Panc1 (cell line): ENCODE data around the gene SV2B. TPM values are rescaled to one million over a fixed set of nuclear protein-coding genes. Genes with fewer than 3 reads are reported as not detected.

Experiments used
- ATAC-seq: fragments of 200-7000 bp; cut with Tn5 transposase; 2 replicates; pipeline ENCODE4 v1.9.1; 2020; ENCODE audit warnings: mild to moderate bottlenecking, moderate library complexity
- BruUV-seq: library from RNA; stranded (reverse); fragments of 400-500 nt; replicated peaks from 2 replicates; lab custom pipeline; 2021; lab: Mats Ljungman, UMichigan
- CTCF ChIA-PET: fragments of 300-600 bp; sonication (Branson Sonifier 250); formaldehyde crosslinking; loops from one replicate; lab custom pipeline; 2022; ENCODE audit warnings: antibody characterized with exemption; lab: Charles Lee
- POLR2A ChIA-PET: fragments of 300-600 bp; sonication (Branson Sonifier 250); formaldehyde crosslinking; loops from one replicate; lab custom pipeline; 2022; ENCODE audit warnings: antibody characterized with exemption; lab: Charles Lee
- DNase-seq: peaks from one replicate; pipeline ENCODE4 v3.0.0-alpha.2; 2010; ENCODE audit warnings: low read depth, low spot score
- H3K27ac ChIP-seq: 2 replicates; pipeline ENCODE4 v1.5.1; 2011; ENCODE audit warnings: mild to moderate bottlenecking, low read length, inconsistent platforms
- H3K27me3 ChIP-seq: fragments of 200-500 bp; sonication (Bioruptor generic); 2 replicates; pipeline ENCODE4 v1.6.0; 2014; ENCODE audit warnings: low read length, inconsistent platforms; ENCODE audit not compliant: control insufficient read depth, insufficient read depth
- H3K36me3 ChIP-seq: fragments of 200-500 bp; sonication (Bioruptor generic); 2 replicates; pipeline ENCODE4 v1.5.1; 2014; ENCODE audit warnings: inconsistent platforms, mild to moderate bottlenecking, low read length, moderate library complexity; ENCODE audit not compliant: control insufficient read depth, insufficient read depth
- H3K4me1 ChIP-seq: 2 replicates; pipeline ENCODE4 v1.5.1; 2011; ENCODE audit warnings: inconsistent platforms, mild to moderate bottlenecking, low read length, moderate library complexity; ENCODE audit not compliant: control insufficient read depth, insufficient read depth
- H3K4me3 ChIP-seq, 2 experiments: 2 replicates each; pipeline ENCODE4 v1.5.1; 2011 to 2012; ENCODE audit warnings: low read depth in 2 of 2, low read length in 2 of 2, mild to moderate bottlenecking in 2 of 2, inconsistent platforms in 1 of 2, moderate library complexity in 1 of 2
- H3K9me3 ChIP-seq: fragments of 200-500 bp; sonication (Bioruptor generic); 2 replicates; pipeline ENCODE4 v1.5.1; 2014; ENCODE audit warnings: low read depth, mild to moderate bottlenecking, inconsistent platforms, low read length, moderate library complexity; ENCODE audit not compliant: control insufficient read depth, insufficient read depth
- POLR2AphosphoS5 ChIP-seq: IDR thresholded peaks from 2 replicates; pipeline ENCODE4 v1.6.1; 2012; ENCODE audit warnings: mild to moderate bottlenecking, low read depth, low read length, moderate library complexity
- SIN3A ChIP-seq: IDR thresholded peaks from 2 replicates; pipeline ENCODE4 v1.6.1; 2012; ENCODE audit warnings: low read depth, mild to moderate bottlenecking, low read length, moderate library complexity, borderline replicate concordance; ENCODE audit not compliant: insufficient read depth
- TCF7L2 ChIP-seq: IDR thresholded peaks from 2 replicates; pipeline ENCODE4 v1.6.1; 2011; ENCODE audit warnings: mild to moderate bottlenecking, low read depth, low read length, inconsistent platforms
- in situ Hi-C: cut with HindIII; loops from 2 replicates; pipeline ENCODE4 v1.10.0; 2016; ENCODE audit warnings: low sequenced_read_pairs, low pct_unique_long_range_greater_than_20kb
- intact Hi-C: fragments of 100-400 bp; cut with micrococcal nuclease; formaldehyde crosslinking; loops from one replicate; pipeline ENCODE4 v1.10.0; 2022; ENCODE audit not compliant: unreplicated experiment
- total RNA-seq: library from RNA; stranded (reverse); gene quantifications from one replicate; pipeline ENCODE4 v1.2.1, GENCODE V29; 2021; ENCODE audit not compliant: unreplicated experiment
- TF ChIP-seq, protein P1 (sequence below), 2 experiments: IDR thresholded peaks; 2 replicates each; pipeline ENCODE4 v1.6.1; 2011 to 2012; ENCODE audit warnings: low read depth in 2 of 2, control low read depth in 1 of 2, low read length in 1 of 2, mild to moderate bottlenecking in 1 of 2, moderate library complexity in 1 of 2; ENCODE audit not compliant: insufficient read depth in 1 of 2
- TF ChIP-seq, protein P2 (sequence below): fragments of 450-650 bp; IDR thresholded peaks from 2 replicates; pipeline ENCODE4 v1.5.1; 2017; ENCODE audit warnings: mild to moderate bottlenecking

Gene SV2B
- total RNA-seq, 1 experiment from 2014 or later = not detected

DNA sequence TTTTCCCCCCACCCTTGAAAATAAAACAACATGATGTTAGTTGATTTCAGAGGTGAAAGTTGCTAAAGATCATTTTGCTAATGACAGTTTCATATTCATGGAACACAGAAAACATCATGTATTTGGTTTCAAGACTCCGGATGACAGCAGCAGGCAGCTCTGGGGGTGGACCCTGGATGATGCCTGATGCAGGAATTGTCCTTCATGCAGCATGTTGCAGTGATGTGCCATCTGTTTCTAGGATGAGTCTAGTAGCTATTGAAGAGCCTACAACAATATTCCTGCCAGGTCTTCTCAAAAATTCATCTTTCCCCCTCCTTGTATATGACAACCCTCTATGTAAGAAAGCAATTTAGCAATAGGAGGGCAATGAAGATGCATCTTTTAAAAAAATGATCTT lies 108.3 kb downstream of the SV2B start:
- TF ChIP-seq, protein P1, sequence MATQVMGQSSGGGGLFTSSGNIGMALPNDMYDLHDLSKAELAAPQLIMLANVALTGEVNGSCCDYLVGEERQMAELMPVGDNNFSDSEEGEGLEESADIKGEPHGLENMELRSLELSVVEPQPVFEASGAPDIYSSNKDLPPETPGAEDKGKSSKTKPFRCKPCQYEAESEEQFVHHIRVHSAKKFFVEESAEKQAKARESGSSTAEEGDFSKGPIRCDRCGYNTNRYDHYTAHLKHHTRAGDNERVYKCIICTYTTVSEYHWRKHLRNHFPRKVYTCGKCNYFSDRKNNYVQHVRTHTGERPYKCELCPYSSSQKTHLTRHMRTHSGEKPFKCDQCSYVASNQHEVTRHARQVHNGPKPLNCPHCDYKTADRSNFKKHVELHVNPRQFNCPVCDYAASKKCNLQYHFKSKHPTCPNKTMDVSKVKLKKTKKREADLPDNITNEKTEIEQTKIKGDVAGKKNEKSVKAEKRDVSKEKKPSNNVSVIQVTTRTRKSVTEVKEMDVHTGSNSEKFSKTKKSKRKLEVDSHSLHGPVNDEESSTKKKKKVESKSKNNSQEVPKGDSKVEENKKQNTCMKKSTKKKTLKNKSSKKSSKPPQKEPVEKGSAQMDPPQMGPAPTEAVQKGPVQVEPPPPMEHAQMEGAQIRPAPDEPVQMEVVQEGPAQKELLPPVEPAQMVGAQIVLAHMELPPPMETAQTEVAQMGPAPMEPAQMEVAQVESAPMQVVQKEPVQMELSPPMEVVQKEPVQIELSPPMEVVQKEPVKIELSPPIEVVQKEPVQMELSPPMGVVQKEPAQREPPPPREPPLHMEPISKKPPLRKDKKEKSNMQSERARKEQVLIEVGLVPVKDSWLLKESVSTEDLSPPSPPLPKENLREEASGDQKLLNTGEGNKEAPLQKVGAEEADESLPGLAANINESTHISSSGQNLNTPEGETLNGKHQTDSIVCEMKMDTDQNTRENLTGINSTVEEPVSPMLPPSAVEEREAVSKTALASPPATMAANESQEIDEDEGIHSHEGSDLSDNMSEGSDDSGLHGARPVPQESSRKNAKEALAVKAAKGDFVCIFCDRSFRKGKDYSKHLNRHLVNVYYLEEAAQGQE (IDR thresholded peaks at IDR 0.05; ENCODE audit: insufficient read depth in 1 of 2, low read depth in 2 of 2, low read length in 1 of 2) = no peak
- TF ChIP-seq TCF7L2 = no peak
- TF ChIP-seq SIN3A = no peak
- TF ChIP-seq, protein P2, sequence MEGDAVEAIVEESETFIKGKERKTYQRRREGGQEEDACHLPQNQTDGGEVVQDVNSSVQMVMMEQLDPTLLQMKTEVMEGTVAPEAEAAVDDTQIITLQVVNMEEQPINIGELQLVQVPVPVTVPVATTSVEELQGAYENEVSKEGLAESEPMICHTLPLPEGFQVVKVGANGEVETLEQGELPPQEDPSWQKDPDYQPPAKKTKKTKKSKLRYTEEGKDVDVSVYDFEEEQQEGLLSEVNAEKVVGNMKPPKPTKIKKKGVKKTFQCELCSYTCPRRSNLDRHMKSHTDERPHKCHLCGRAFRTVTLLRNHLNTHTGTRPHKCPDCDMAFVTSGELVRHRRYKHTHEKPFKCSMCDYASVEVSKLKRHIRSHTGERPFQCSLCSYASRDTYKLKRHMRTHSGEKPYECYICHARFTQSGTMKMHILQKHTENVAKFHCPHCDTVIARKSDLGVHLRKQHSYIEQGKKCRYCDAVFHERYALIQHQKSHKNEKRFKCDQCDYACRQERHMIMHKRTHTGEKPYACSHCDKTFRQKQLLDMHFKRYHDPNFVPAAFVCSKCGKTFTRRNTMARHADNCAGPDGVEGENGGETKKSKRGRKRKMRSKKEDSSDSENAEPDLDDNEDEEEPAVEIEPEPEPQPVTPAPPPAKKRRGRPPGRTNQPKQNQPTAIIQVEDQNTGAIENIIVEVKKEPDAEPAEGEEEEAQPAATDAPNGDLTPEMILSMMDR = no peak
- no peak for TF ChIP-seq POLR2AphosphoS5
- Histone ChIP-seq H3K27me3 (peaks cover 18% of the 10 kb centered on the region; the same call in 1 of the 2 replicates), H3K4me1 (no peaks in the 10 kb centered on the region), H3K9me3 (no peaks in the 10 kb centered on the region), H3K36me3 (no peaks in the 10 kb centered on the region), H3K4me3 (no peak overlapping the region), H3K27ac (no peak overlapping the region)
- ATAC-seq (no peak), DNase-seq (no peak)
- ChIA-PET CTCF (no interaction called here), POLR2A (no interaction called here)
- no TSS peak for BruUV-seq
- intact Hi-C loops = no loop called here
- in situ Hi-C loops = no loop called here

DNA sequence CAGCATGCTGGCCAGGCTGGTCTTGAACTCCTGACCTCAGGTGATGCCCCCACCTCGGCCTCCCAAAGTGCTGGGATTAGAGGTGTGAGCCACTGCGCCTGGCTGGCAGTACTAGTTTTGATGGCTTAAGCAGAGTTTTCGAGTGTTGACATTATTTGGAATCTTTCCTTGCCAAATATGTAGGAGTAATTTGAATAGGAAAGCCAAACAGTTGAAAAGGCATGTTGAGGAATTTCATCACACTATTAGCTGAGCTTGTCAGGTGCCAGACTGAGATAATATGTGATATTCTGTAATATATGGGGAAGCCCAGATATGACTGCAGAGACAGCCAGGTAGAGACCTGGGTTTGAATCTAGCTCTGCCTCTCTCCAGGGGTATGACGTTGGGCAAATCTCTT lies 109.3 kb downstream of the SV2B start:
- intact Hi-C loops = no loop called here
- ATAC-seq (no peak), DNase-seq (no peak)
- Histone ChIP-seq H3K27ac (no peak overlapping the region), H3K9me3 (no peaks in the 10 kb centered on the region), H3K27me3 (peaks cover 16% of the 10 kb centered on the region; the same call in 1 of the 2 replicates), H3K36me3 (no peaks in the 10 kb centered on the region), H3K4me1 (no peaks in the 10 kb centered on the region), H3K4me3 (no peak overlapping the region)
- POLR2A ChIA-PET = no interaction called here
- in situ Hi-C loops = no loop called here
- no TSS peak for BruUV-seq
- TF ChIP-seq, protein P2 = no peak
- TF ChIP-seq TCF7L2 = no peak
- TF ChIP-seq, protein P1 (IDR thresholded peaks at IDR 0.05; ENCODE audit: insufficient read depth in 1 of 2, low read depth in 2 of 2, low read length in 1 of 2) = no peak
- no peak for TF ChIP-seq SIN3A
- no peak for TF ChIP-seq POLR2AphosphoS5
- CTCF ChIA-PET = no interaction called here
